ENCODE results near the gene CLBA1. TPM values are rescaled to one million over a fixed set of nuclear protein-coding genes. Genes with fewer than 3 reads are reported as not detected.
A peak's percentile ranks its signal among the peaks of the same experiment; 100 is the strongest.

CLBA1 gene
- total RNA-seq, 1 experiment from 2014 or later: 14.8 TPM

- Histone ChIP-seq H3K9me2 (ENCODE audit: insufficient read depth) (no peaks in the 10 kb centered on the region), H2AFZ (ENCODE audit: low read depth, low read length, poor library complexity, severe bottlenecking) (no peak overlapping the region), H3K4me2 (ENCODE audit: low read length) (peak overlapping the region; percentile 90), H3K36me3 (ENCODE audit: control insufficient read depth in 1 of 2, insufficient read depth in 2 of 2, low read length in 2 of 2) (no peaks in the 10 kb centered on the region), H3K4me1 (ENCODE audit: control insufficient read depth in 1 of 2, insufficient read depth in 2 of 2, low read length in 2 of 2) (peaks cover 81 to 100% of the 10 kb centered on the region in 2 experiments), H3K4me3 (replicated peaks in 1 of 2; ENCODE audit: low read depth in 1 of 2, low read length in 2 of 2) (peak overlapping the region; percentile 31 to 41), H3K27ac (ENCODE audit: low read depth, low read length) (peak overlapping the region; percentile 98), H3K27me3 (ENCODE audit: insufficient read depth, low read length) (no peaks in the 10 kb centered on the region), H3K79me2 (ENCODE audit: insufficient read depth, low read length) (no peaks in the 10 kb centered on the region), H3K9ac (ENCODE audit: low read length) (peak overlapping the region; percentile 80), H4K20me1 (ENCODE audit: insufficient read depth) (no peaks in the 10 kb centered on the region), H3K9me3 (ENCODE audit: control insufficient read depth in 1 of 2, insufficient read depth in 1 of 2, low read depth in 1 of 2, low read length in 2 of 2) (no peaks in the 10 kb centered on the region)
- ChIA-PET POLR2A (interaction anchor here (1.5 to 2.5 kb wide), 5 partner anchors 8 to 64 kb away, joined by 5 to 10 read pairs (median 6); partner anchors contain the start of genes CDCA4 and CLBA1), RAD21 (ENCODE audit: low non-redundant PET in 1 of 2, low total read pairs in 2 of 2, uncharacterized antibody in 2 of 2, unreplicated experiment in 2 of 2) (no interaction called here), CTCF (interaction anchor here (0.6 to 5.3 kb wide), 5 partner anchors 14 to 95 kb away, joined by 3 to 56 read pairs (median 4); partner anchors contain the start of gene CLBA1)
- TF ChIP-seq CBX3 (IDR thresholded peaks at IDR 0.05; ENCODE audit: low read depth) (no peak), EZH2phosphoT487 (IDR thresholded peaks at IDR 0.05; ENCODE audit: borderline replicate concordance) (no peak), YY1 (IDR thresholded peaks at IDR 0.05; ENCODE audit: extremely low read depth, insufficient replicate concordance, low read depth, low read length) (no peak), ELF1 (IDR thresholded peaks at IDR 0.05; ENCODE audit: borderline replicate concordance, low read depth) (no peak), FOSL1 (IDR thresholded peaks at IDR 0.05; ENCODE audit: low read depth) (no peak), TCF7L2 (IDR thresholded peaks at IDR 0.05; ENCODE audit: borderline replicate concordance, extremely low read depth, insufficient read depth, insufficient read length) (no peak), JUND (IDR thresholded peaks at IDR 0.05) (no peak), EGR1 (IDR thresholded peaks at IDR 0.05; ENCODE audit: low read depth) (no peak), CEBPB (IDR thresholded peaks at IDR 0.05; ENCODE audit: low read depth) (no peak), ATF3 (IDR thresholded peaks at IDR 0.05) (no peak), SIN3A (IDR thresholded peaks at IDR 0.05; ENCODE audit: low read depth) (no peak), POLR2AphosphoS5 (IDR thresholded peaks at IDR 0.05; ENCODE audit: low read depth, low read length) (no peak), ZNF274 (IDR thresholded peaks at IDR 0.05; ENCODE audit: low read depth, low read length) (no peak)
- intact Hi-C loops (cut with micrococcal nuclease): loop anchor here (2.0 to 10.0 kb wide), 4 partner anchors 49 to 193 kb away; partner anchors contain the start of genes CDCA4 and JAG2
- BruUV-seq (replicated peaks): no TSS peak
- ATAC-seq (no peak), DNase-seq (ENCODE audit: low read depth, low spot score) (no peak)
Measured at GRCh38 chr14:104971447-104972240, 13.9 kb upstream of the CLBA1 start.

Data from HCT116 (cell line).